A673 (cell line): Measurements from ENCODE around the gene AOC2. TPM values are rescaled to one million over a fixed set of nuclear protein-coding genes. Genes with fewer than 3 reads are reported as not detected.
"Not testable (repeated sequence)": the region's sequence is repeated elsewhere in the genome, so short reads cannot be mapped to it uniquely, and the experiment has no call there.

Experiments used
- BruUV-seq: library from RNA; stranded (reverse); fragments of 400-500 nt; replicated peaks from 2 replicates; lab custom pipeline; 2021; lab: Mats Ljungman, UMichigan
- CTCF ChIA-PET: fragments of 300-600 bp; sonication (Branson Sonifier 250); formaldehyde crosslinking; loops from one replicate; lab custom pipeline; 2022; ENCODE audit warnings: antibody characterized with exemption; lab: Charles Lee
- POLR2A ChIA-PET: fragments of 300-600 bp; sonication (Branson Sonifier 250); formaldehyde crosslinking; loops from one replicate; lab custom pipeline; 2022; ENCODE audit warnings: antibody characterized with exemption; ENCODE audit not compliant: low non-redundant PET; lab: Charles Lee
- DNase-seq: peaks from one replicate; pipeline ENCODE4 v3.0.0-alpha.2; 2015; ENCODE audit warnings: low spot score
- H3K27ac ChIP-seq: fragments of 200-600 bp; sonication (generic); 2 replicates; pipeline ENCODE4 v1.5.1; 2016; ENCODE audit warnings: mixed run types, low read depth, mild to moderate bottlenecking, mixed read lengths, antibody characterized with exemption, low read length; ENCODE audit not compliant: poor library complexity, severe bottlenecking
- H3K27me3 ChIP-seq: fragments of 200-600 bp; sonication (generic); replicated peaks from 2 replicates; pipeline ENCODE4 v1.6.1; 2017; ENCODE audit warnings: mixed run types, low read depth, mild to moderate bottlenecking, mixed read lengths, antibody characterized with exemption, low read length; ENCODE audit not compliant: insufficient read depth, poor library complexity
- H3K36me3 ChIP-seq: fragments of 200-600 bp; sonication (generic); 2 replicates; pipeline ENCODE4 v1.6.1; 2016; ENCODE audit warnings: mixed run types, mild to moderate bottlenecking, mixed read lengths, antibody characterized with exemption, low read length; ENCODE audit not compliant: insufficient read depth, poor library complexity, severe bottlenecking
- H3K4me1 ChIP-seq: fragments of 200-600 bp; sonication (generic); 2 replicates; pipeline ENCODE4 v1.6.1; 2017; ENCODE audit warnings: mixed run types, mild to moderate bottlenecking, mixed read lengths, antibody characterized with exemption, low read length; ENCODE audit not compliant: insufficient read depth, poor library complexity, severe bottlenecking
- H3K4me3 ChIP-seq: fragments of 200-600 bp; sonication (generic); 2 replicates; pipeline ENCODE4 v1.5.1; 2016; ENCODE audit warnings: low read depth, mixed run types, mild to moderate bottlenecking, mixed read lengths, low read length; ENCODE audit not compliant: poor library complexity, severe bottlenecking
- H3K9me3 ChIP-seq: fragments of 200-600 bp; sonication (generic); 2 replicates; pipeline ENCODE4 v1.6.1; 2016; ENCODE audit warnings: mixed run types, low read depth, mild to moderate bottlenecking, mixed read lengths, antibody characterized with exemption, low read length; ENCODE audit not compliant: poor library complexity, severe bottlenecking
- CTCF ChIP-seq: fragments of 300-800, 200-600 bp; sonication (generic); conservative IDR thresholded peaks from 2 replicates; pipeline ENCODE4 v1.5.1; 2017; ENCODE audit warnings: low read depth, mild to moderate bottlenecking, antibody characterized with exemption, low read length, moderate library complexity, mixed read lengths
- EZH2 ChIP-seq: fragments of 200-600 bp; sonication (generic); IDR thresholded peaks from 2 replicates; pipeline ENCODE4 v1.6.1; 2017; ENCODE audit warnings: borderline replicate concordance, low read depth, mild to moderate bottlenecking, mixed read lengths, antibody characterized with exemption, low read length; ENCODE audit not compliant: poor library complexity, severe bottlenecking
- intact Hi-C: fragments of 100-400 bp; cut with micrococcal nuclease; formaldehyde crosslinking; loops from one replicate; pipeline ENCODE4 v1.10.0; 2022; ENCODE audit not compliant: unreplicated experiment
- total RNA-seq: library from RNA; stranded (reverse); gene quantifications from 2 replicates; pipeline ENCODE4 v1.2.3, GENCODE V29; 2021

Gene AOC2
- total RNA-seq, 1 experiment from 2014 or later: 1.2 TPM

- Histone ChIP-seq H3K27ac (no peak overlapping the region), H3K4me3 (no peak overlapping the region), H3K27me3 (no peaks in the 10 kb centered on the region), H3K4me1 (no peaks in the 10 kb centered on the region), H3K36me3 (no peaks in the 10 kb centered on the region), H3K9me3 (no peaks in the 10 kb centered on the region)
- ChIA-PET POLR2A (no interaction called here), CTCF (no interaction called here)
- no TSS peak for BruUV-seq
- intact Hi-C loops: no loop called here
- no peak for DNase-seq
- TF ChIP-seq EZH2 (no peak), CTCF (no peak)
These were observed 35.2 kb downstream of the AOC2 start for GRCh38 chr17:42879596-42879985.

GRCh38 chr17:42880776-42881310 lies 36.5 kb downstream of the AOC2 start:
- no peak overlapping the region for H3K27ac ChIP-seq
- BruUV-seq: no TSS peak
- no peaks in the 10 kb centered on the region for H3K4me1 ChIP-seq
- no peaks in the 10 kb centered on the region for H3K27me3 ChIP-seq
- intact Hi-C loops: no loop called here
- no peak overlapping the region for H3K4me3 ChIP-seq
- no peaks in the 10 kb centered on the region for H3K36me3 ChIP-seq
- POLR2A ChIA-PET: no interaction called here
- no peak for TF ChIP-seq EZH2
- TF ChIP-seq CTCF: no peak
- H3K9me3 ChIP-seq: no peaks in the 10 kb centered on the region
- DNase-seq: peak; percentile 11
- CTCF ChIA-PET: no interaction called here

- H3K9me3 ChIP-seq, POLR2A ChIA-PET, BruUV-seq, H3K27me3 ChIP-seq, H3K27ac ChIP-seq, H3K36me3 ChIP-seq, intact Hi-C loops, CTCF ChIA-PET, DNase-seq, H3K4me3 ChIP-seq, H3K4me1 ChIP-seq: not testable (repeated sequence)
These were observed 37.3 kb downstream of the AOC2 start for GRCh38 chr17:42881706-42882105.

- intact Hi-C loops: no loop called here
- TF ChIP-seq CTCF: no peak
- TF ChIP-seq EZH2: no peak
- ChIA-PET CTCF (no interaction called here), POLR2A (no interaction called here)
- Histone ChIP-seq H3K27ac (no peak overlapping the region), H3K27me3 (no peaks in the 10 kb centered on the region), H3K9me3 (no peaks in the 10 kb centered on the region), H3K4me1 (no peaks in the 10 kb centered on the region), H3K36me3 (no peaks in the 10 kb centered on the region), H3K4me3 (no peak overlapping the region)
- DNase-seq: no peak
- BruUV-seq: no TSS peak
These were observed 37.8 kb downstream of the AOC2 start for GRCh38 chr17:42882166-42882565.
